LNCaP clone FGC (cell line): ENCODE measurements around the gene SLC26A5.

Experiments used
- DNase-seq: peaks from one replicate; pipeline ENCODE4 v3.0.0-alpha.2; 2011; ENCODE audit warnings: low read depth
- H3K4me3 ChIP-seq: 2 replicates; pipeline ENCODE4 v1.5.1; 2011; ENCODE audit warnings: mild to moderate bottlenecking, low read depth, low read length, control low read depth
- TF ChIP-seq, protein P1 (sequence below): IDR thresholded peaks from 2 replicates; pipeline ENCODE4 v1.5.1; 2012; ENCODE audit warnings: mild to moderate bottlenecking; ENCODE audit not compliant: control insufficient read depth, insufficient read depth; ENCODE audit errors: extremely low read depth

Gene SLC26A5

DNA sequence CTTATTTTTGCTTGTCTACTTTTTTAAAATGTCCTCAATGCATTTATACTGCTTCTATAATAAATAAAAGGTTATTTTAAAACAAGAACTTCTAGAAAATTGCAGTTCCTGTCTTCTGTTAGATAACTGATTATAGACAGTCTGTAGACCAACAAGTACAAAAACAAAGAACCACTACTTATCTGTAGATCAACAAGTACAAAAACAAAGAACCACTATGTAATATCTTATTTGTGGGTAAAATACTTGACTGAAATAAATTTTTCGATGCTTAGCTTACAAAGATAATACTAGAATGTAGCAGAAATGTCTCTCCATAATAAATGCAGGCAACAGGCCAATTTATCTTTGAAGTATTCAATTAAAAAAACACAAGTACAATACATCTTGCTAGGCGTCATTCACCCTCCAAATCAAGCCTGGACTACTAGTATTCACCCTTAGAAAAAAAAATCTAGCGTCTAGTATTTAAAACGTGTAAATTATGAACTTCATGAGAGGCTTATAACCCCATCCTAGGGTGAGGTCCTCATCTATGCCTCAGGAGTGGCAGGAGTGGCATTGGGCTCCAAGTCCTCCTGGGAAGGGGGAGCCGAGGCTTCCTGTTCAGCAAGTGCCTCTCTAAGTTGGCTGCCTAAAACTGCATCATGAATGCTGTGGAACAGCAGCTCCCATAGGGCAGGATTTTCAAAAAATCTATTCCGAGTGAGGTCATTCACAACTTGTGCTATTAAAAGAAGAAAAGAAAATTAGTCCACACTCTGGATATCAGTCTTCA is 72.0 kb downstream of the SLC26A5 start:
- DNase-seq = no peak
- TF ChIP-seq, protein P1, sequence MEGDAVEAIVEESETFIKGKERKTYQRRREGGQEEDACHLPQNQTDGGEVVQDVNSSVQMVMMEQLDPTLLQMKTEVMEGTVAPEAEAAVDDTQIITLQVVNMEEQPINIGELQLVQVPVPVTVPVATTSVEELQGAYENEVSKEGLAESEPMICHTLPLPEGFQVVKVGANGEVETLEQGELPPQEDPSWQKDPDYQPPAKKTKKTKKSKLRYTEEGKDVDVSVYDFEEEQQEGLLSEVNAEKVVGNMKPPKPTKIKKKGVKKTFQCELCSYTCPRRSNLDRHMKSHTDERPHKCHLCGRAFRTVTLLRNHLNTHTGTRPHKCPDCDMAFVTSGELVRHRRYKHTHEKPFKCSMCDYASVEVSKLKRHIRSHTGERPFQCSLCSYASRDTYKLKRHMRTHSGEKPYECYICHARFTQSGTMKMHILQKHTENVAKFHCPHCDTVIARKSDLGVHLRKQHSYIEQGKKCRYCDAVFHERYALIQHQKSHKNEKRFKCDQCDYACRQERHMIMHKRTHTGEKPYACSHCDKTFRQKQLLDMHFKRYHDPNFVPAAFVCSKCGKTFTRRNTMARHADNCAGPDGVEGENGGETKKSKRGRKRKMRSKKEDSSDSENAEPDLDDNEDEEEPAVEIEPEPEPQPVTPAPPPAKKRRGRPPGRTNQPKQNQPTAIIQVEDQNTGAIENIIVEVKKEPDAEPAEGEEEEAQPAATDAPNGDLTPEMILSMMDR = no peak

DNA sequence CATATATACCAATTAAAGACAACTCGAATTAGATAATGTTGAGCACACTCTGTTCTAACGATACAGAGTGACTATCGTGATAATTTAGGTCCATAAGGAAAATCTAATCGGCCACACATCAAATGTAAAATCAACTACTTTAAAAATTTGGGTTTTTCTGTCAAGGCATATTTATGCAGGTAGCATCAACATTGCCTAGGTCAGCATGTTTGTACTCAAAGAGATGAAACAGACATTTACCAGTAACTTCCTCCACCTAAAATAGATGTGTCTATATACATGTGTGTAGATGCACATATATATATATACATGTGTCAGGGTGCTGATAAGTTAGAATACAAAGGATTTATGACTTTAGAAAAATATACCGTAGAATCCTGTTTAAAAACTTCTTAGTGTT is 76.6 kb downstream of the SLC26A5 start:
- DNase-seq = no peak
- H3K4me3 ChIP-seq = no peak overlapping the region
- TF ChIP-seq, protein P1 = no peak

More for the DNA sequence above, 72.0 kb downstream of the SLC26A5 start:
- no peak overlapping the region for H3K4me3 ChIP-seq

DNA sequence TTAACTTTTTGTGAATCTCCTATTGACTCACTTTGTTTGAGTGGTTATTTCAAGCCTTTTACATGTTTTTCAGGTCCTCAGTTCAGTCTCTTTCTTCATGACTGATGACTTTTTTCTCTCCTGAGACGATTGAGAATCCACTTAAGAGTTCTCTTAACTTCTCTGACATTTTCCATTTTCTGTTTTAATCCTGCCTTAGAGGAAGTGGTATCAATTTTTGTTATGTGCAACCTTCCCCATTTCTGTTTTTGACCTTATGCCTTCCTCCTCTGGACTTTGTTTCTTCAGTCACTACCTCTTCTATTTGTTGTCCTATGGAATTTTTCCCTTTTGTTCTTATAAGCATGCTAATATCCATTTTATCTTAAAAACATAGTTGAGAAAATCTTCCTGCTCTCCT is 96.2 kb downstream of the SLC26A5 start:
- H3K4me3 ChIP-seq = no peak overlapping the region

DNA sequence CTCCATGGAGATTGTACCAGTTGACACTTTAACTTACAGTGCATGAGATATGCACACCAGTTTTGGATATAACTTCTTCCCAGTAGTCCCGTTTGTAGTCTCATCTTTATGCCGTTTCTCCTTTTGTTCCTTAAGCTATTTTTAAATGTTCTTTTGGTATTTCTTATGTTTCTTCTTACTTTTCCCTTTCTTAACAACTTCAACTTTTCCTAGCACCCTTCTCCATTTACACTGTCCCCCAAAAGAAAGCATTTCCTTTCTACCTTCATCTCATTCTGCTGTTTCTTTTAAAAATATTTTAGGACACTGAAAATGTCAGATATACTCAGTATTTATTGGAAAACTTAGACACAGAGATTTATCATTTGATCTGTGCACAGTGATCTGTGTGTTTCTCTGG is 97.0 kb downstream of the SLC26A5 start:
- DNase-seq = no peak
- H3K4me3 ChIP-seq = peak overlapping the region; percentile 95
- TF ChIP-seq, protein P1 = no peak

More for the DNA sequence above, 96.2 kb downstream of the SLC26A5 start:
- TF ChIP-seq, protein P1 = no peak
- no peak for DNase-seq

DNA sequence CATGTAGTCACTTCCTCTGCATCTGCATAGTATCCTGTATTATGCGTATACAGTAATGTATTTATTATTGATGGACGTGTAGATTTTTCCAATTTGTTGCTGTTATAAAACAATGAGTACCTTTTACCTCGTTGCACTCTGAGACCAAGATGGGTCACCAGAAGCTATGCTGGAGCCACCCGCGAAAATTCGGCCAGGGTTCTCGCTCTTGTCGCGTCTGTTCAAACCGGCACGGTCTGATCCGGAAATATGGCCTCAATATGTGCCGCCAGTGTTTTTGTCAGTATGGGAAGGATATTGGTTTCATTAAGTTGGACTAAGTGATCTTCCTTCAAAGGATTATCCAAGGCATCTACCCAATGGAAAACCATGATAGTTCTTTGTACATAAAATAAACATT is 97.6 kb downstream of the SLC26A5 start:
- H3K4me3 ChIP-seq = peak overlapping the region; percentile 95
- no peak for DNase-seq
- TF ChIP-seq, protein P1 = no peak

DNA sequence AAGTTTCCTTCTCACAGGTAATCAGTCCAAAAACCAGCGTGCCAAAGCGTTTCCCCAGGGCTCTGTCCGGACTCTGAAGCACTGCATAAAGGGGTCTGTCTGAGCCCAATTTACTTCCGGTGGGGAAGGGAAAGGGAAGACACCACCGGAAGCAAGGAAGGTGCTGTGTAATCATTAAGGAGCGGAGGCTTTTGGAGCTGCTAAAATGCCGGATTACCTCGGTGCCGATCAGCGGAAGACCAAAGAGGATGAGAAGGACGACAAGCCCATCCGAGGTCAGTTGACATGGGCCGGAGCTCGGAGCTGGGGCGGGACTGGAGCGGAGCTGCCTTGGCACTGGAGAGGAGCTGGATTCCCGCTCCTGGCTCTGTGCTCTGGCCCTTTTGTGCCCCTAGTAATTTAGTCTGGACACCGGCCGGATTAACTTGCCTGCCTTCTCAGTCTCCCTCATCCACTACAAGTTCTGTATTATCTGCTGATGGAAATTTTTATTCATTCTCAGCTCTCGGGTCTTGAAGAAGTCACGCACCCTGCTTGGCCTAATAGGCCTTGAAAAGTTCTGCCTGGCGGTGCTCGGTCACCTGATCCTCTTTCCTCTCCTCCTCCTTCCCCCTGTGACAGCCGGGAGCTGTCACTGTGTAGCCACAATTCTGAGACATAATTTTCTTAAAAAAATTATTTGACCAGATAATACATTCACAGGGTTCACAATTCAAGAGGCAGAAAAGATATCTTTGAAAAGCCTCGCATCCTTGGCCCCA is 98.3 kb downstream of the SLC26A5 start, which contains the start of gene PSMC2:
TSS of gene PSMC2 (plus strand) at position 137 of the 761 bp plus-strand sequence. CDS start at position 206, 69 bp downstream.
- TF ChIP-seq, protein P1 = no peak
- DNase-seq = peak; percentile 88

DNA sequence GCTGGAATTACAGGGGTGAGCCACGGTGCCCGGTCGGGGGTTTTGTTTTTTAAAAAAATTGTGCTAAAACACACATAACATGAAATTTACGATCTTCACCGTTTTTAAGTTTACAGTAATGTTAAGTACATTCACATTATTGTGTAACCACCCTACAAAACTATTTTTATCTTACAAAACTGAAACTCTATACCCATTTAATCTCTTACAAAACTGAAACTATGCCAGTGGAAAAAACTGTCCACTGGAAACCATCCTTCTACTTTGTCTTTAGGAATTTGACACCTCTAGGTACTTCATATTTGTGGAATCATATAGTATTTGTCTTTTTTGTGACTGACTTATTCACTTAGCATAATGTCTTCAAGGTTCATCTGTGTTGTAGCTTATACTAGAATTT is 99.6 kb downstream of the SLC26A5 start:
- TF ChIP-seq, protein P1 = no peak
- H3K4me3 ChIP-seq = no peak overlapping the region
- no peak for DNase-seq

More for the DNA sequence above, 98.3 kb downstream of the SLC26A5 start, which contains the start of gene PSMC2:
- H3K4me3 ChIP-seq = peak within 1 kb of the TSS; percentile 95
